Hypothalamus (tissue), 51 donors: Measurements from ENCODE around the gene PRSS22.

Experiments used
- DNase-seq, 51 donors: peaks; one replicate each; lab custom pipeline; 2025; lab: John Stamatoyannopoulos, UW

The PRSS22 gene

DNA sequence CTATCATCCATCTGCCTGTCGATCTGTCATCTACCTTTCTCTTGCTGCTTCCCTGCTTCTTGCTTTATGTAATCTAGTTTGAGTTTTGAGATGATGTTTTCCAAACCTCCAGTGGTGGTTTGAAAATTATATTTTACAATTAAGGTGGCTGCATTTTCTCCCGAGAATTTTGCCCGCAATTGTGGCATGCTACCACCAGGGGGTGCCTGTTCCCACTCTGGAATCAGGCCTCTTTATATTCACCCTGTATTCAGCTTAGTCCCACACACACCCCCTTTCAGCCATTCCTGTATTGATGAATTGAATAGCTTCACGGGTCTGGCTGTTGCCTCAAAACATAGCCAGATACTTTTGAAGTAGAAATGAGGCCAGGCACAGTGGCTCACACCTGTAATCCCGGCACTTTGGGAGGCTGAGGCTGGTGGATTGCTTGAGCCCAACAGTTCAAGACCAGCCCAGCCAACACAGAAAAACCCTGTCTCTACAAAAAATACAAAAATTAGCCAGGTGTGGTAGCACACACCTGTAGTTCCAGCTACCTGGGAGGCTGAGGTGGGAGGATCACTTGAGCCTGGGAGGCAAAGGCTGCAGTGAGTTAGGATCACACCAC lies 3.2 kb downstream of the PRSS22 start:
- no peak for DNase-seq

GRCh38 chr16:2853531-2854073 lies 4.4 kb downstream of the PRSS22 start:
- DNase-seq: no peak

DNA sequence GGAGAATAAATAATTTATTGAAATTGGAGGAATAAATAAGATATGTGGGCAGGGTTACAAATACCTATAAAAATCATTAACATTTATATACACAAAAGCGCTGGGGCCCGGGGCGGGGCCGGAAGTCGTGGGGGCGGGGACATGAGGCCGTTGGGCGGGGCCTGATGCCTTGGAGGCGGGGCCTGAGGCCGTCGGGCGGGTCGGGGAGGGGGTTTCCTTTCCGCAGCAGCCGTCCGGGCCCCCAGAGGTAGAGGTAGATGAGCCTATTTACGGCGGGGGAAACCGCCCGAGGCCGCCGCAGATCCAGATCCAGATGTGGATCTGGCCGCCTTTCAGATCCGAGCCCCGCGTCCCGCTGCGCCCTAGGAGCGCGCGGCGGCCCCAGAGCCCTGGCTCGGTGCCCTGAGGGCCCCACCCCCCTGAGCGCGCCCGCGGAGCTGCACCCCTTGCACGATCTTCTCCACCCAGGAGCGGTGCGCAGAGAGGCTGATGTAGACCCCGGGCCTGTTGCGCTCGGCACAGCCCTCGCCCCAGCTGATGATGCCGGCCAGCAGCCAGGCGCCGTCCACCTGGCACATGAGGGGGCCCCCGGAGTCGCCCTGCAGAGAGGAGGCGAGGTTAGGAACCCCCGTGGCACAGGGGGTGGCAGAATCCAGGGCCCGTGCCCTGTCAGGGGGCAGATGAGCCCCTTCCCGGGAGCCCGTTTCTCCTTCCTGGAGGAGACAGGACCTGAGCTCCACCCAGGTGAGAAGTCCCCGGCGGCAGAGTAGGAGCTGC lies 5.1 kb downstream of the PRSS22 start:
- DNase-seq: no peak

- DNase-seq: no peak
These were observed 5.8 kb downstream of the PRSS22 start for GRCh38 chr16:2852003-2852730.

- DNase-seq: no peak
These were observed 8.8 kb downstream of the PRSS22 start for GRCh38 chr16:2848933-2849725.

GRCh38 chr16:2846511-2847310 lies 11.3 kb downstream of the PRSS22 start:
- DNase-seq: no peak

- DNase-seq: no peak
These were observed 12.9 kb downstream of the PRSS22 start for GRCh38 chr16:2845116-2845515.

DNA sequence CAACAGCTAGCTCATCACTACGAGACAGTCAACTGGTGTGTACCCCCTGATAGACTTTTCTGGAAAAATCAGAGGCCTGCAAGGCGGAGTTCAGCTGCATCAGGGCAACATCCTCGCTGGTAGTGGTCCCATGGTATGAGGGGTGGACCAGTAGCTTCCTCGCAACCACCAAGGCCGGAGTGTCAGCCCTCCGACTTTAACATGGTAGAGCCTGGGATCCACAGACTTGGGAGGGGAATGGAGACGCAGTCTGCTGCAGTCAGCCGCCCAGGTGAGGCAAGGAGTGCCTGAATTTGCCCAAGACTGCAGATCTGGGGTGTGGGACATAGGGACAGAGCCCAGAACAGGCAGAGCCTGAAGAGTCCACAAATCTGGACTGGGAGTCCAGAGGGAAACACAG lies 14.4 kb downstream of the PRSS22 start:
- DNase-seq: no peak

GRCh38 chr16:2842340-2843000 lies 15.5 kb downstream of the PRSS22 start:
- peak in 13 of 51 donors; percentile 1 to 42 (median 11) for DNase-seq

- DNase-seq: no peak
These were observed 16.2 kb downstream of the PRSS22 start for GRCh38 chr16:2841606-2842339.

GRCh38 chr16:2840914-2841313 lies 17.1 kb downstream of the PRSS22 start:
- DNase-seq: no peak

DNA sequence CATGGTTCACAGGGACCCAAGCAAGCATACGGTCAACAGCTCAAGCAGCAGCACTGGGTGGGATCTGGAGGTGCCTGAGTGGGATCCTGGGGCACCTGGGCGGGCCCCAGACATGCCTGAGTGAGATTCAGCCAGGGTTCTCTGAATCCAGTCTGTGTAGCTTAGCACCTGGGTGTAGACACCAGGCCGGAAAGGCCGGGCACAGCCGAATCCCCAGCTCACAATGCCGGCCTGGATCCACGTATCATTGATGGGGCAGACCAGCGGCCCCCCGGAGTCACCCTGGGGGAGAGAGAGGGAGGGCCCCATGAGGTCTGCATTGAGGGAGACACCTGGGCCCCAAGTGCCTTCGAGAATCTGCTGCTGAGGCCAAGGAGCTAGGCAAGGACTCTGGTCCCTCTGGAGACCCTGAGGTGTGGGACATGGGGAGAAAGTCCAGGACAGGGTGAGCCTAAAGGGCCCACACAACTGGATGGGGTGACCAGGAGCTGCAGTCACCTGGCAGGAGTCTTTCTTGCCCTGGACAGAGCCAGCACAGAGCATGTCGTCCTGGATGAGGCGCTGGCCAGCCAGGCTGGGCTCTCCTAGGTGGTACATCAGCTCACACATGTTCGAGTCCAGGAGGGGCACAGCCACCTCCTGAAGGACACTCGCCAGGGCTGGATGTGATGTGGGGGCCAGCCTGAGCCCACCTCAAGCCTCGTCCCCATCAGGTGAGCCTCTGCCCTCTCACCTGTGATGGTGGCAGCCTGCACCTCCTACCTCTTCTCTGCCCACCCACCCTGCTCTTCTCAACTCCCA lies 18.1 kb downstream of the PRSS22 start:
- no peak for DNase-seq

DNA sequence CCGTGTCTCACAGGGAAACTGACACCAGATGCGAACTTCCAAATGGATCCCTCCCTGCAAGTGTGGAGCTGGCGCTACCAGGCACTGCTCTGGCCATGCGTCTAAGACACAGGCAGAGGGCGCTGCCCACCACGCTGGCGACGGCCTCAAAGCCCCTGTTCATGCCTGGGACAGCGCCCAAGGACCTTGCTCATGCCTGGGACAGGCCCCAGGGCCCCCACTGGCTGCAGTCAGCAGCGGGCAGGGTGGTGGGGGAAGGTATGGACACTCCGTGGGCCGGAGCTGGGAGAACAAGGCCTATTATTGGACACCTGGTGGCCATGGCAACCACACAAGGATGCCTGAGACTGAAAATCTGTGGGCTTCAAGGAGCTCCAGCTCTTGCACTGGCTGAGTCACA lies 19.0 kb downstream of the PRSS22 start:
- peak in 46 of 51 donors; percentile 1 to 80 (median 54) for DNase-seq

DNA sequence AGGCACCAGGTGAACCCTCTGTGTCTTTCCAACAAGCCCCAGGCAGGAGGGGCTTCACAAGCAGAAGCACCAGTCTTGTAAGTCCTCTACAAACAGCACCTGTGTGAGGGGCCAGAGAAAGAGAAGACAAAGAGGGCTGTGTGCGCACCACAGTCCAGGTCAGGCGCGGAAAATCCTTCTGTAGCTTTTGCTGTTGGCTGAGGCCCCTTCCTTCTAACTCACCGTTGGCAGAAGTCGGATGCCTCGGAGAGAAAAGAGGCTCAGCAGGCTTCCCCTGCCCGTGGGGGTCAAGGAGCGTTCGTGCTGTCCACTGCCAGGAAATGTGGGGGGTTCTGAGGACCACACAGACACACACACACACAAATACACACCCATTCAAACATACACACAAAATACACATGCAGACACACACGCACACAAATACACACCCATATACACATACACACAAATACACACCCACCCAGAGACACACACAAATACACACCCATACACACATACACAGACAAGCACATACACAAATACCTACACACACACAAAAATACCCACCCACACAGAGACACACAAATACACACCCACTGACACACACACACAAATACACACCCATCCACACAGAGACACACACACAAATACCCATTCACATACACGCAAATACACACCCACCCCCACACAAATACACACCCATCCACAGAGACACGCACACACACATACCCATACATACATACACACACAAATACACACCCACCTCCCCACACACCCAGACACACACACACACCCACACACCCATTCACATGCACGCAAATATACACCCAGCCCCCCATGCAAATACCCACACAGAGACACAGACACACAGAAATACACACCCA lies 21.1 kb downstream of the PRSS22 start:
- no peak for DNase-seq

DNA sequence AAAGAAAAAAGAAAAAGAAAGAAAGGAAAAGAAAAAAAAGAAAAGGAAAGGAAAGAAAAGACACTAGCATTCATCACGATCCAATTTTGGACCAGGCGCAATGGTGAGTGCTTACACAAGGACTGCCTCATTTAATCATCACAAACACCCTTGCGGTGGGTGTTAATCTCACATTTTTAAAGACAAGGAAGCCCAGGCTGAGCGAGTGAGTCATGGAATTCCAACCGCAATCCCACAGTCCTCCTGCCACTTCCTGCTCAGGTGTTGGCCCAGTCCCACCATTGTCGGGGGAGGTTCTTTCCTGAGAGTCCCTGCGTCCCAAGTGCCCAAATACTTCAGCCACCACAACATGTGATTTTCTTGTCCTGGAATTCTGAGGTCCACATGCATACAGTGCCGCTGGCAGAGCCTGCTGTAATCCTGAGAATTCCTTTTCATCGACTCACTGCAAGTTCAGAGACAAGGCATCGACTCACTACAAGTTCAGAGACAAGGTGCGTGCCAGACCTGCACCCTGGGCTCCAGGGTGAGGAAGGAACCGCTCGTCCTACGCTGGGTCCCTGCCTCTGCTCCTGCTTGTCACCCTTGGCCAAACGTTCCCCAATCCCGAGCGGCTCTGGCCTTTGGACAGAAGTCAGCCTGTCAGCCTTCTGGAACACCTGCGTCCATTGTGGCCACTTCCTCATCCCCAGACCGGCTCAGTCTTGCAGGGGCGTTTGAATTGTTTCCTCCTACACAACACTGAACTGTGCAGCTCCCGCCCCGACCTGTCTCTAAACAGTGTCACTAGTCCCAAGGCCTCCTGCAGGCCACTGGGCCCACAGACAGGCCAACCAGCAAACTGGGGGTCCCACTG lies 22.1 kb downstream of the PRSS22 start:
- DNase-seq: peak in 1 of 51 donors; percentile 20

GRCh38 chr16:2834968-2835367 lies 23.0 kb downstream of the PRSS22 start:
- DNase-seq: no peak
